ENCODE data around the gene ALK.

DNA sequence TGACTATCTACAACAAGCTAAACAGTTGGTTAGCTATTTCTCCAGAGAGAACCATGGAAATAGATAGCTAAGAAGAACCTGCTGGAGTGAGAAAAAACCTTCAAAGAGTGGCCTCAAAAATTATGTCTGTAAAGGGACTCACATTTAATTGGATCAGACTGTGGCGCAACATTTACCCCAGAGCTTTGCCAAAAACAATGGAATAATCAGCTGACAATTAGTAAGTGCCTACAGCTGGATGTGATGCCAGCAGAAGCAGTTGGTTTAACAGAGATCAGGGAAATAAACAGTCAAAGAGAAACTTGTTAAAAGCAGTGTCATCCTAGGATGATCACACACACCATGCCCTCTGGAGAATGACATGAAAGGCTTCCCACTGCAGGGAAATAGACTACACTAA lies 495.5 kb downstream of the ALK start:
- no peak for TF ChIP-seq CTCF (IDR thresholded peaks at IDR 0.05)
- TF ChIP-seq POLR2A (IDR thresholded peaks at IDR 0.05): no peak
- no peak for TF ChIP-seq POLR2AphosphoS5 (IDR thresholded peaks at IDR 0.05)
- TF ChIP-seq EP300 (IDR thresholded peaks at IDR 0.05): no peak
